Panc1 (cell line): ENCODE results near the gene TSPOAP1.

Experiments
- POLR2AphosphoS5 ChIP-seq: IDR thresholded peaks from 2 replicates; pipeline ENCODE4 v1.6.1; 2012; ENCODE audit warnings: mild to moderate bottlenecking, low read depth, low read length, moderate library complexity
- SIN3A ChIP-seq: IDR thresholded peaks from 2 replicates; pipeline ENCODE4 v1.6.1; 2012; ENCODE audit warnings: low read depth, mild to moderate bottlenecking, low read length, moderate library complexity, borderline replicate concordance; ENCODE audit not compliant: insufficient read depth
- TCF7L2 ChIP-seq: IDR thresholded peaks from 2 replicates; pipeline ENCODE4 v1.6.1; 2011; ENCODE audit warnings: mild to moderate bottlenecking, low read depth, low read length, inconsistent platforms
- TF ChIP-seq, protein P1 (sequence below): fragments of 450-650 bp; IDR thresholded peaks from 2 replicates; pipeline ENCODE4 v1.5.1; 2017; ENCODE audit warnings: mild to moderate bottlenecking

GRCh38 chr17:58365185-58365979 lies 36.8 kb upstream of the TSPOAP1 start:
- TF ChIP-seq, protein P1, sequence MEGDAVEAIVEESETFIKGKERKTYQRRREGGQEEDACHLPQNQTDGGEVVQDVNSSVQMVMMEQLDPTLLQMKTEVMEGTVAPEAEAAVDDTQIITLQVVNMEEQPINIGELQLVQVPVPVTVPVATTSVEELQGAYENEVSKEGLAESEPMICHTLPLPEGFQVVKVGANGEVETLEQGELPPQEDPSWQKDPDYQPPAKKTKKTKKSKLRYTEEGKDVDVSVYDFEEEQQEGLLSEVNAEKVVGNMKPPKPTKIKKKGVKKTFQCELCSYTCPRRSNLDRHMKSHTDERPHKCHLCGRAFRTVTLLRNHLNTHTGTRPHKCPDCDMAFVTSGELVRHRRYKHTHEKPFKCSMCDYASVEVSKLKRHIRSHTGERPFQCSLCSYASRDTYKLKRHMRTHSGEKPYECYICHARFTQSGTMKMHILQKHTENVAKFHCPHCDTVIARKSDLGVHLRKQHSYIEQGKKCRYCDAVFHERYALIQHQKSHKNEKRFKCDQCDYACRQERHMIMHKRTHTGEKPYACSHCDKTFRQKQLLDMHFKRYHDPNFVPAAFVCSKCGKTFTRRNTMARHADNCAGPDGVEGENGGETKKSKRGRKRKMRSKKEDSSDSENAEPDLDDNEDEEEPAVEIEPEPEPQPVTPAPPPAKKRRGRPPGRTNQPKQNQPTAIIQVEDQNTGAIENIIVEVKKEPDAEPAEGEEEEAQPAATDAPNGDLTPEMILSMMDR = no peak
- no peak for TF ChIP-seq POLR2AphosphoS5
- TF ChIP-seq TCF7L2 = no peak
- no peak for TF ChIP-seq SIN3A
